Activated CD4-positive, alpha-beta T cell treated with anti-CD3 and anti-CD28 coated beads for 24 hours (primary cell): ENCODE results near the gene PEMT.

ENCODE experiments used
- DNase-seq, 2 donors: peaks; one replicate each; pipeline ENCODE4 v3.0.0-alpha.2; 2020; ENCODE audit warnings: low read depth in 2 of 2

The PEMT gene

DNA sequence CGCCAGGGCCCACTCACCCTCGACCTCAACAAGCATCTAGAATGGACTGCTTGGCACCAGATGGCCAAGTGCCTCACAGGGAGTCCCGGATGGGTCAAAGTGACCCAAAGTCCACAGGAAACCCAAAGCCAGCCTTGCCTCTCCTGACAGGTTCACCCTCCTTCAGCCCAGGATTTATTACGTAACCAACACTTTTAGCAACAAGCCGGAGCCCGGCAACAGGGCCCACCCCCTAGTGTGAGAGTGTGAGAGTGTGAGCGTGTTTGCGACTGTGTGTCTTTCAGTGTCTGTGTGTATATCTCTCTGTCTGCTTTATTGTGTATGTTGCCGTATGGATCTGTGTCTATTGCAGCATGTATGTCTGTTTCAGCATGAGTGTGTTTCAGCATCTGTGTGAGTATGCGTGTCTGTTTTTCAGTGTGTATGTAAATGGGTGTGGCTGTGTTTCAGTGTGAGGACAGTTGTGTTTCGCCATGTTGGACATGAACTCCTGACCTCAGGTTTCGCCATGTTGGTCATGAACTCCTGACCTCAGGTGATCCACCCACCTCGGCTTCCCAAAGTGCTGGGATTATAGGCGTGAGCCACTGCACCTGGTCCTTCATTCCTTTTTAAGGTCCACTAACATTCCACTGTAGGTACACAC is 13.7 kb upstream of the PEMT start:
- no peak for DNase-seq

- no peak for DNase-seq
Observed at GRCh38 chr17:17603895-17604225, 12.4 kb upstream of the PEMT start.

DNA sequence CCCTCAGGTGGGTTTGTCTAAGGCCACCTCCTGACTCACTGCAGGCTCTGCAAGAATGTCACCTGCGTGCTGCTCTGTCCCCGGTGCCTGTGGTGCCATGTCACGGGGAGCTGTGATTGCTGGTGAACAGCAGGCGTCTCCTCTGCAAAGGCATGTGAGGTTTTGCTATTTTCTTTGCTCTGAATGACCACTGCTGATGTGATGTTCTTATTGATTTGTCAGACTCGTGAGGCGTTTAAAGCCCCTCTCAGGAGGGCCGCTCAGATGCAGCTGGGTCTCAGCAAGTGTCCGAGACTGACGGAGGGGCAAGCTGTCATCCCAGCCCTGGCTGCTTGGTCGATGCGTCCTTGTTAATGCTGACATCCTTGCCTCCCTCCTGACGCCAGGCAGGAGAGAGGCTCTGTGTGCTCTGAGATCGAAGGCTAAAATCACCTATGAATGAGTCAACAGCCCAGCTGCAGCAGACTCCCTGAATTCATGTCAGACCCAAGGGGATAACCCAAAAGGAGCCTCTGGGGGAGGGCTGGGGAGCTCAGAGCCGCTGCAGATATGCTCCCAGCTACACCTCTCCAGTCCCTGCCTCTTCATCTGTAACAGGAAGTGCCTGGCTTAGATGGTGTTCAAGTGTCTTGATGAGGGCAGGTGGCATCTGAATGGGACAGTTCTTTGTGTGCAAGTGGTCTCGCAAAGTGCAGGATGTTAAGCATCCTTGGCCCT is 11.8 kb upstream of the PEMT start:
- no peak for DNase-seq

DNA sequence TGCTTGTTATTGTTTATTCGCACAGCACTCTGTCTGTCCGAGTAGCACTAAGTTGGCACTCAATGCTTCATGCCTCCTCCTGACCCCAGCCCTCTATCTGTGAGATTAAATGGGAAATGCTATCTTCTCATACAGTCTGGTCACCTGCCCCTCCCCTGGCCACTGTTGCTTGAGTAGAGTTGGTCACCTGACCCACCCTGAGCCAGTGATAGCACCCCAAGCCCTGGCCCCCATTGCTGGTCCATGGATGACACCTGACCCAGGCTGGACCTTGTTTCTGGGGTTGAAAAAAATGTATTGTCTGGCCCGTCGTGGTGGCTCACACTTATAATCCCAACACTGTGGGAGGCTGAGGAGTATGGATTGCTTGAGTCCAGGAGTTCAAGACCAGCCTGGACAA is 8.5 kb upstream of the PEMT start:
- no peak for DNase-seq

GRCh38 chr17:17598003-17598402 is 6.5 kb upstream of the PEMT start:
- DNase-seq, result no peak

DNA sequence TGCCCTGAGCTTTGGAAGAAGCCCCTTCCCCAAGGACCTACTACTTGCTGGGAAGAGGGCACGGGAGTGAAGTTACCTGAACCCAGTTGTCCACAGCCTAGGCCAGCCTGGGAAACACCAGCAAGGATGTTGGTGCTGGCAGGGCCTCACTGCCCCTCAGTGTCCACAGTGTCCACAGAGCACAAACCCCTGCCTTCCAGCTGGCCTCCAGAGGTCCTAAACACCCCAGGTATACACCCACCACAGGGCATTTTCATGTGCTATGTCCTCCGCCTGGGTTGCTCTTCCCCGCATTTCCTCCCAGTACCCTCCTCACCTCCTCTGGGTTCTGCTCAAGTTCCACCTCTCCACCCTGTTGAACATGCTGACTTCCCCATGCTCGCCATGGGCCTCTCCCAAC is 4.2 kb upstream of the PEMT start:
- DNase-seq, result no peak

DNA sequence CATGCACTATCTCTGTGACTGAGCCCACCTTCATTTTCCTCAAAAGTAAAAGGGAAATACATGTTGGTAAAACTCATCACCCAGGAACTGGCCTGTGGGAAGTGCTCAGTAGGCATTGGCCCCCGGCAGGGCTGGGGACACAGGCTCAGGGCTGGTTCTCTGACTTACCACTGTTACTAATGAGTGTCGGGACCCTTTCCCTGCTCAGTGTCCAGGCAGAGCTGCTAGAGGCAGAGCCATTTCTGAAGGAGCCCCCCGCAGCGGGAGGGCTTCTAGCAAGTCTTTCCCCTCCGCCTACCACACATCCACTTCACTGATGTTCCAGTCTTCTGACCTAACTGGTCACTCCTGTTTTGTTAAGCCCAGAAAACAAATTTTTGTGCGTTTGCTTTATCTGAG is 1.7 kb upstream of the PEMT start:
- no peak for DNase-seq

- no peak for DNase-seq
Observed at GRCh38 chr17:17590883-17591354, 589 bp downstream of the PEMT start.

DNA sequence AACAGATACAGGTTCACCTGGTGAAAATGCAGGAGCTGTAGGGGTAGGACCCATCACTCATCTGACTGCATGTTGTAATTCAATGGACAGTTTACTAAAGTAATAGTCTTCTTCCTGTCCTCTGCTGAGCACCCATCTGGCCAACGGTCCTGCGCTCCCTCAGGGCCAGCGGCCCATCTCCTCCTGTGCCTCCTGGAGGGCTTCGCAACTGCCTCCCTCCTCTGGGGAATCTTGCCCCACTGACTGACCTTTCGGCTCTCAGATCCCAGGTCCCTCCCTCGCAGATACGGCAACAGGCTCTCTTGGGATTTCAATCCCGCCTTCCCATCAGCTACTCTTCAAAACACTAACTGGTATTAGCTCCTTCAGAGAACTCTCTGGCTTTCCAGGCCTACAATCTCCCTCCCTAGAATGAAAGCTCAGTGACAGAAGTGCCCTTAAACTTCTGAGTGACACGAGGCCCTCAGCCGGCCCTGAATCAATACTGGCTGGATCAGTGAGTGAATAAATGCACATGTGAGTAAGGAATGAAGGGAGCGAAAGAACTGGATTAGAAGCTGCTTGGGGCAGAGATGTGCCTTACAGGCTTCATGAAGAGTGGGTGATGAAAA is 1.3 kb downstream of the PEMT start:
- DNase-seq, result no peak

GRCh38 chr17:17587614-17588337 is 3.7 kb downstream of the PEMT start:
- DNase-seq, result no peak

GRCh38 chr17:17582372-17582771 is 9.1 kb downstream of the PEMT start:
- no peak for DNase-seq

GRCh38 chr17:17581509-17581908 is 10.0 kb downstream of the PEMT start:
- DNase-seq, result no peak

DNA sequence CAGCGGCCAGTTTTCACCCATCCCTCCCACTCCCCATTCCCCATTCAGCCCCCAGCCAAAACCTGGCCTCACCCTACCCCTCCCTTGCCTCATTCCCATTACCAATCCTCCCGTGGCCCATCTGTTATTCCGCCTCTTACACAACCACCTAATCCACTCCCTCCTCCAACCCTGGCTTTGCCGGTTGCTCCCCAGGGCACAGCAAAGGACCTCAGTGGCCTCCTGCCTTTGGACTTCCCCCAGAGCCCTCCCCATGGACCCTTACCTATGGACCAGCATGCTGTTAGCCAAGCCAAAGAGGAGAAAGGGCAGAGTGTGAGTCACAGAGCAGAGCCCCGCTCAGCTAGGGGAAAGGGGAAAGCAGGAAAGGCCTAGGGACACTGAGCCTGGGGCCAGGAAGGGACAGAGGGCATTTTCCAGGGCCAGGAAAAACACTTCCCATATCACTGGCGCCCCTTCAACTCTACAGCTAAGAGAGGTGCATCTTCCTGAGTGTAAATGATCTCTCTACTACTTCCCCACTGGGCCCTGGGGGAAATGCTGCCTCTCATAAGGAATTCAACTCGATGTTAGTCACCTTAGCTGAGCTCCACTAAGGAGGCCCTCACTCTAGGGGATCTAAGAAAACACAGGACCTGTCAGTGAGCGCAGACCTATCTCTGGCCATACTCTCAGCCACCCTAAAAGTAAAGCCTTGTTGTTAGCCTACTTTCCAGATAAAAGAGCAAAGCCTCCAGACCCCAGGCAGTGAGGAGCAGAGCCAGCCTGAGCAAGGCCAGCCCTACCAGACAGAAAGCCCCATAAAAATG is 10.6 kb downstream of the PEMT start:
- no peak for DNase-seq

DNA sequence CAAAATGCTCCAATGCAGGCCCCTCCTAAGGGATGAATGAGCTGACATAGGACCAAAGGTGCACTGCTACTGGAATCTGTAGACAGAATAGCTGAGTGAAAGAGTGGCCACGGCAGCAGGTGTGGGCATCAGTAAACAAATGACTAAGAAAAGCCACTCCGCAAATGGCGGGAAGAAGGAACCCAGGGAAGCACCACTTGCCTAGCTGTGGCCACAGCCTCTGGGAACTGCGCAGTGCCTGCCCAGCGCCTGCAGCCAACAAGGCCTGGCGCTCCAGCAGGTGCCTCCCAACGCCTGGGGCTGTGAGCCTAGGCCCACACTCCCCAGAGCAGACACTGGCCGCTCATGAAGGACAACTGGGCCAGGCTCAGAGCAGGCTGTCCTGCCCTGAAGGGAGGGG is 11.8 kb downstream of the PEMT start:
- DNase-seq, result no peak

- DNase-seq, result no peak
Observed at GRCh38 chr17:17577373-17577772, 14.1 kb downstream of the PEMT start.

- no peak for DNase-seq
Observed at GRCh38 chr17:17576772-17577234, 14.7 kb downstream of the PEMT start.

DNA sequence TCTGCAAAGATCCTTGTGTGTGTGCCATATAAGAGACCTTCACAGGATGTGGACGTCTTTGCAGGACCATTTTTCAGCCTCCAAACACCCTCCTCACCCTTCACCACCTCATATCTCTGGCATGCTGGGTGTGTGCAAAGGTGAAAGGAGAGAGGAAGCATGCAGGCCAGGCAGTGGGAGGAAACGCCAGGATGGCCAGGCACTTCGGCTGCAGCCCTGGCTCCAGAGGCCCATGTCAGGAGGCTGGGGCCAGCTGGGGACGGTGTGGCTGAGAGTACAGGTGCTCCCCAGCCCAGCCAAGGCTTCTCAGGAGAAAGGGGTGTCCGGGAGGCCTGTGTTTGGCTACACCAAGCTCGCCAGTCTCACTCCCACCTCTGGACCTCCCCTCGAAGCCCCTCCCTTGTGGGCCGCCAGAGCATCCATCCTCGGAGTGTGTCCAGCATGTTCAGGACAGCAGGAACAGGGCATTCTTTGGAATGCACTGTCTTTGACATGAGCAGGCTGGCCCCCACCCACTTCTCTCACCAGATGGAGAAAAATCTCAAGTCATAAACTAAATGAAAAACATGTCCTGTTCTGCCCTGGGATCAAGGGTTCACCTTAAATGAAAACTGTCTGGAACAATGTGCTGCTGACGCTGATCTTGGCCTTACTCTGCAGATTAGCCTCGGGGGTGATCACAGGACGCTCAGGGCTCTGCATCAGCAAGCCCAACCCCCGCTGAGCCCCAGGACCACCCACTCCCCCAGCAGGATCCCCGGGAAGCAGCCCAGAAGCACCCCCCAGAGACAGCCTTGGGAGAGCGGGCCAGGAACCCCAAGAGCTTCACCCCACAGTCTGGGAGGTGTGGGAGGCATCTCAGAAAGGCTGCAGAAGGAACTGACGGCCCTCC is 15.9 kb downstream of the PEMT start:
- no peak for DNase-seq

DNA sequence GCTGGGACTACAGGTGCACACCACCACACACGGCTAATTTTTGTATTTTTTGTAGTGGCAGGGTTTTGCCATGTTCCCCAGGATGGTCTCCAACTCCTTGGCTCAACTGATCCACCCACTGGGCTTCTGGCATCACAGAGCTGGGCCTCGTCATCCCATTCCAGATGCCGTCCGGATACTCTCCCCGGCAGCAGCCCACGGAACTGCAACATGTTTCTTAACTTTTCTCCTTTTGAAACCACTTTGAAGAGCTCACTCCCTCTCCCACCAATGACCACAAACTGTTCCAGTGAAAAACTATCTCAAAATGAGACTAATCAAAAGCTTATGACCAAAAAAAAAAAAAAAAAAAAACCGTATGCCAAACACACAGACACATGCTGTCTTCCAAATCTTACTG is 17.6 kb downstream of the PEMT start:
- DNase-seq, result no peak

DNA sequence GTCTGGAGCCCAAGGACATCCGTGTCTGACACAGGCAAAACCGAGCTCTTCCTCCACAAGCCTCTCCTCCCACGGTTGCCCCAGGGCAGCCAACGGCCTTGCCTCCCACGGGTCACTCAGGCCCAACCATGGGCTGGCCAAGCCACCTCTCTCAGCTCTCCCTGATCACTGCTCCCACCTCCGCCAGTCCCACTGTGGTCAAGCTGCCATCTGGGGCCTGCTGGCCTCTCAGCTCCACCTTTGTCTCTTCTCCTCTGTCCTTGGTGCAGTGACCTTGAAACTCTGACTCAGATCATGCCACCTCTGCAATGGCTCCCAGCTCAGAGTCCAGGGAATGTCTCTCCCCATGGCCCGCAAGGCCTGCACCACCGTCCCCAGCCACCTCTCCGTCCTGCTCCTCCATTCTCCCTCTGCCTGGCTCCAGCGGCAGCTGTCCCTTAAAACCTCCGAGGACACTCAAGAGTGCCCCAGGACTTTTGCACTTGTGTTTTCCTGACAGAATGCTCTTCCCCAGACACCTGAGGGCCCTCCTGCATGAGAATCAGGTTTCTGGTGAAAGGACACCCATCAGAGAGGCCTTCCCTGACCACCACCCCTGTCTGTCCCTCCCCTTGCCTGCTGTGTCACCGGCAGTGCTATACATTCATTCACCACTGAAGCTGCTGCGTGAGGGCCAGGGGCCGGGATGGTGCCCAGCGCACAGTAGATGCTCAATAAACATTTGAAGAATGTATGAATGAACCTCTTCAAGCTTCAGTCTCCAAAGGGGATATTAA is 19.3 kb downstream of the PEMT start:
- DNase-seq, result no peak
